ENCODE results near the gene OR8A1.
A peak's percentile ranks its signal among the peaks of the same experiment; 100 is the strongest.

OR8A1 gene

DNA sequence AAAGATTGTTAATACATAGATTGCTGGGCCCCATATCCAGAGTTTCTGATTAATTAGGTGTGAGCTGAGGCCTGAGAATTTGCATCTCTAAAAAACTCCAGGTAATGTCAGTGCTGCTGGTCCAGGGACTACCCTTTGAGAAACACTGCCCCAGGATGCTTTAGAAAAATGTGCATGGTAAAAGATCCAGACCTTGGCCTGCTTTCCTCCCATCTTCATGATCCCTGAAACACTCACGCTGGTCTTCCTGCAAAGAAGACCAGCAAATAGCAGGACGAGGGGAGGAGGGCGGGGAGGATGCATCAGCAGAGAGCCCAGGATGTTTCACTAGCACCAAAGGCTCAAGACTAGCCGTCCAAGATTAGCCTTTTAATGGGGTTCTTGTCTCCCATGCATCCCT, at the start of gene OR8A1:
Gene OR8A1 (plus strand): TSS at position 301 of the 400 bp plus-strand sequence. CDS start 123 bp downstream, outside the sequence.
- DNase-seq: no peak

DNA sequence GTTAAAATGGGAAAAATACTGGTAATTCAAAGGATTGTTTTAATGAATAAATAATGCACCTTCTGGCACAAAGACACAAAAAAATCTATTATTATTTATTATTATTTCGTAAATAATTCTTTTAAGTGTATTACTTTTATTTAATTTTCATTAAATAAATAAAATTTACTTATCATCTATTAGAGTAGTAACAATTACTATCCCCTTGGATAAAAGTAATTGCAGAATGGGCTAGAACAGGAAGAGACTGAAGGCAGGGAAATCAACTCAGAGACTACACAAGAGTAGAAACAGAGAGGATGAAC, 49.3 kb upstream of the OR8A1 start:
- DNase-seq: no peak

DNA sequence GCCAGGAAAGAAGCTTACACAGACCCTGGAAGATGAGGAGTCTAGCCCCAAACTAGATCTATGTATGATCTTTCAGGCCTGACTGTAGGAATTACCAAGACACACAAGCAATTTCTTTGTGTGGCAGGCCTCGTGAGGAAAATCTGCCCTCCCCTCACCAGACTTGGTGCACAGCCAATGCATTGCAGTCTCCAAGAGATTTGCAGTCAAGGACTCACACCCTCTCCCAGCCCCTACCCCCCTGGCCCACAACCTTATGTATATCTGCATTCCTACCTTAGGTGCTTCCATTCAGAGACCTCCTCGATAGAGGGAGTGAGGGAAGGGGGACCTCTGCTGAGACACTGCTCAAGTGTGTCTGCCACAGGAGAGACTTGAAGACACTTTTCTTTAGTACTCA, 36.2 kb upstream of the OR8A1 start:
- no peak for DNase-seq

DNA sequence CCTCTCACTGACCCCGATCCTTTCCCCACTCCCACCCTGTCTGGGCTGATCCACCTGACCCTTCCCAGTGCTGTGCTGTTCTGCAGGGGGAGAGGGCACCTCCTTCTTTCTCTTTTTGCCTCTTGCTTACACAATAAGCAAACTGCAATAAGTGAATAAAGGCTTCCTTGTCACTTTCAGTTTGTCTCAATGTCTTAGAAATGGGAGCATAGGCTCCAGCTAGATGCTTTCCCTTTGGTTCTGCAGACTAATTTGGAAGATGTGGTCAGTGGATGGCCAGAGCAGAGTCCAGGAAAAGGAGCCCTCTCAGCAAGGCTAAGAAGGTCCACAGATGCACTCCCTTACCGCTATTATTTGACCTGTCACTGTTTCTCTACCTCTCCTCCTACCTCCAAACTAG, 35.7 kb upstream of the OR8A1 start:
- DNase-seq: no peak

DNA sequence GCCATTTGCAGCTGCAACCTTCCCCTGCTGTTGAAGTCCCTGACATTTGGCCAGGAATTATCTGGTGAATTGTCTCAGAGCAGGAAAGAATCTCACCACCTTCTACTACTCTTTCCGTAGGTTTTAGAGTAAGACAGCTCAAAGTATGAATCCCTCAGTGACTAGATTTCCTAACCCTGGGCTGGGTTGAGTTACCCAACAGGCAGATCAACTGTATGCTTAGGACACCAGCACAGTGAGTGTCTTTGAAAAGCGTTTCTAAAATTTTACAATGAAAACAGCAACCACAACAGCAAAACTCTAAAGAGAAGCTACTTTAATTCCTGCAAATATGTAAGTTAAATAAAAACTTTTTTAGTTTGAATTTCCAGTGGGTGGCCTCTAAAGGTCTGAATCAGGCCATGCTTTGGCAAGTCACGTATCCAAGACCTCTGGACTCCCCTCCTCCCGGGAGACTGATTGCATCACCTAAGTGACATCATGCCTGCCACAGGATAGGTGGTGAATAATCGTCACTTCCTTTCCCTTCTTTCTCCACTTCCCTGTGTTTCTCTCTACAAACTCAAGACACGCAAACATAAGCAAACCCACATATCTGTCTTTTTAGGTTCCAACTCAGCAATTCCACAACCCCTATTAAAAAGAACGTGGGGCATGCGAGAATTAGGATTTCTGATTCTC, 34.1 kb upstream of the OR8A1 start:
- DNase-seq: no peak

DNA sequence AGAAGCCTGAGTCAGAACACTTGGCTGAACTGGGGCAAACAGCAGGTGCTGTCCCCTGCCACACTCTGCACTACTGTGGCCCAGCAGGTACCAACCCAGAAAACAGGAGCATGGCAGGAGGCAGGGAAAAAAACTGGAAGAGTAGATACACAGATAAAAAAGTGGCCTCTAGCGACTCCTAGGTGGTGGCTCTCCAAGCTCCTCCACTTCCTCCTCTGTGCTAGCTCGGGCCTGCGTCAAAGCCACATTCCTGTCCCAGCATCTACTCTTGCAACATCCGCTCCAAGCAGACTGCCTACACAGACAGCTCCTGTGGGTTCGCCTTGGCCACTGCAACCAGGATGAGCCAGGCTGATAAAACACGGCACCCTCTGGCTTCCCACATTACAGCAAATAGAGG, 33.3 kb upstream of the OR8A1 start:
- peak in 1 of 2 donors; percentile 18 for DNase-seq

DNA sequence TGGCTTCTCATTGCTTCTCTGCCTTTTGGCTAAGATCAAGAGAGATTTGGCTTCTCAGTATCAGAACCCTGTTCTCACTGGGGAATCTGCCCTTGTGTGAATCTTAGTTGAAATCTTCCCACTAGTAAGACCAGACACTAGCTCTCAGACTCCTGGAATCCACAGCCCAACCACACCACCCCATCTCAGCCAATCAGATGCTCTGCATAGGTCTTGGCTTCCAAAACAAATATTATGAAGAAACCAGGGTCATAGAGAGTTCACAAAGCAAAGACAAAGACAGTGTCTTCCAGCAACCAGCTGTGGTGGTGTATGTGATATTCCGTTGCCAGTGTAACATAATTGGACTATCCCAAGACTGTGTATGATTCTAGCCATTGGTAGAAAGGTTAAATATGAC, 31.8 kb upstream of the OR8A1 start:
- DNase-seq: no peak

DNA sequence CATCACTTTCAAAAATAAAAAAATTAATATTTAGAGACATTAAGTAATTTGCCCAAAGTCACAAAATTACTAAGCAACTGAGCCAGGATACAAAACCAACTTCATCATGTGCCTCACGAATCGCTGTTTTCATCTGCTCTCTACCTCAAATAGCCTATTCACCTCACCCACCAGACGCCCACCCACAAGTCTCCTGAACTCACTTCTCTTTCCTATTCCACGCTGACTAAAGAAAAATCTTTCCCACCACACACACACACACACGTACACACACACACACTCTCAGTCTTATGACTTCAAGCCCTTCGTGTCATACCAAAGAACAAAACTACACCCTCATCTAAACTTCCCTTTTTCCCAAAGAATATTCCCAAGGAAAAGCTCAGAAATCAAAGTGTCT, 28.6 kb upstream of the OR8A1 start:
- no peak for DNase-seq

DNA sequence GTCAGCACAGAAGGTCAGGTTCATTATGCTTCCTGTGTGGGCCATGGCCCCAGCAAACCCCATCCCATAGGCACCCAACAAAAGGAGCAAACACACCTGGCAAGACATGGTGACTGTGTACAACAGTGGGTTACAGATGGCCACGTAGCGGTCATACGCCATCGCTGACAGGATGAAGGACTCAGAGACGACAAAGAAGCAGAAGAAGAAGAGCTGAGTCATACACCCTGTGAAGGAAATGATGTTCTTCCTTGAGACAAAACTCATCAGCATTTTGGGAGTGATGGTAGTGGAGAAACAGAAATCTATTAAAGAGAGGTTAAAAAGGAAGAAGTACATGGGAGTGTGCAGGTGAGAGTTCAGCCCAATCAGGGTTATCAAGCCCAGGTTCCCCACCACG, 26.7 kb upstream of the OR8A1 start:
- DNase-seq: no peak

DNA sequence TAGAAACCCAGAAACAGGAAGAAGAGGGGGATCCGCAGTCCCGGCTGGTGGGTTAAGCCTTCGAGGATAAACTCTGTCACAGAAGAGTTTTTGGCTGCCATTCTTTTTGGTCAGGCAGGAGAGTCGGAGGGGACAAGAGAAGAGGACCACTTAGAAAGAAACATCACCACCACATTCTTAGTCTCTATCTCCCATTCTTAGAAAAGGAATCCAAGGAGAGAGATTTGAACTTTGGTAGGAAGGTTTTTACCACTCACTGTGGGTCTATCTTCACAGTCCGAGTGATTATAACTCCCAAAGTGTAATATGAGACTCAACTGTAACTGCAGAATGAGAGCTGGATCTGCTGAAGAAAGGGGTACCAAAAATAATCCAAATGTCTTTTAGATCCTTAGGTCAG, 26.2 kb upstream of the OR8A1 start, which contains the start of gene OR8B12:
Gene OR8B12 (minus strand): TSS at position 101 of the 400 bp plus-strand sequence. CDS start 0 bp downstream, at position 101.
- DNase-seq: no peak

DNA sequence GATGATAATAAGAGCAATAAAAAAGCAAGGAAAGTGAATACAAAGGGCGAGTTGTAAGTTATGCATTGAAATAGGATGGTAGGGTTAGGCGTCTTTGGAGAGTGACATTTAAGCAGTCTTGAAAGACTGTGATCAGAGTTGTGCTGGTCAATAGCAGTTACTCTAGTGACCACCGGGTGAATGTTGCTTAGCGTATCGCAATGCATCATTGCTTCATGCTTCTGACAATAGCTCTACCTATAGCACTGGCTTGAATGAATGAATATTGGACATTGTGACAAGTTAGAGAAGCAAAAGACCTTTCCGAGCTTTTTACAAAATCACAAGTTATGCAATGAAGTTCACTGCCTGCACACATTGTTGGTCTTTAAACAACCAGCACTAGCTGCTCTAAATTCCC, 18.6 kb upstream of the OR8A1 start:
- DNase-seq: no peak

DNA sequence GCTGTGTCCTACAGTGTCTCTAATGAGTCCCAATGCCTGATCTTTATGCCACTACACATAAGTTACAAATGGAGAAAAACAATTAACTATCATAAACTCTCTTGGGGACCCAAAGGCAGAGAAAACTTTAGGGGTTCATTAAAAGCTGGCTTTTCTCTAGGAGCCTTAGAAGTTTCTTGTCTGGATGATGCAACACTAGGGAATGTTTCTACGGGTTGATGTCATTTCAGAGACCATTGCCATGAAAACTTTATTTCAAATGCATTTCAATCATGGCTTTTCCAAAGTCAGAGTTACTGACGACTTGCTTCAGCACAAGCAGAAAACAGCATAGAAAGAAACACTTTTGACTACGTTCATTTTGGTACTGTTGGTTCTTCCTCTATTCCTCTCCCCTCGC, 17.8 kb upstream of the OR8A1 start:
- DNase-seq: no peak

DNA sequence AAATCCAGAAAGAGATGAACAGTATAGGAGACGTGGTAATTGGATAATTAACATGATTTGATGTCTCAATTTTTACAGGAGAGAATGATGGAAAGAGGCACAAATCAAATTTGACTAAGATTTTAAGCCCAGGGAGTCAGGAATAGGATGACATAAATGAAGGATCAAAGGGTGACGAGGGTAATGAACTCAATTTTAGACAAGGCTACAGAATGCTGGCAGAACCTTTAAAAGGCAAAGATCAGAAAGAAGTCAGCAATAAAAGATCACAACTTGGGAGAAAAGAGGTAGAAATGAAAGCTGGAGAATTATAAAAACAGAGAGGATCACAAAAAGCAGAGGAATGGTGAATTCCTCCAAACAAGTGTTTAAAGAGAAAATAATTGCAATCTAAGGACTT, 13.0 kb upstream of the OR8A1 start:
- no peak for DNase-seq

DNA sequence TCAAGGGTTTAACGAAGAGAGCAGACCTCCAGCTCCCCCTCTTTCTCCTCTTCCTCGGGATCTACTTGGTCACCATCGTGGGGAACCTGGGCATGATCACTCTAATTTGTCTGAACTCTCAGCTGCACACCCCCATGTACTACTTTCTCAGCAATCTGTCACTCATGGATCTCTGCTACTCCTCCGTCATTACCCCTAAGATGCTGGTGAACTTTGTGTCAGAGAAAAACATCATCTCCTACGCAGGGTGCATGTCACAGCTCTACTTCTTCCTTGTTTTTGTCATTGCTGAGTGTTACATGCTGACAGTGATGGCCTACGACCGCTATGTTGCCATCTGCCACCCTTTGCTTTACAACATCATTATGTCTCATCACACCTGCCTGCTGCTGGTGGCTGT, 363 bp downstream of the OR8A1 start:
- DNase-seq: no peak

DNA sequence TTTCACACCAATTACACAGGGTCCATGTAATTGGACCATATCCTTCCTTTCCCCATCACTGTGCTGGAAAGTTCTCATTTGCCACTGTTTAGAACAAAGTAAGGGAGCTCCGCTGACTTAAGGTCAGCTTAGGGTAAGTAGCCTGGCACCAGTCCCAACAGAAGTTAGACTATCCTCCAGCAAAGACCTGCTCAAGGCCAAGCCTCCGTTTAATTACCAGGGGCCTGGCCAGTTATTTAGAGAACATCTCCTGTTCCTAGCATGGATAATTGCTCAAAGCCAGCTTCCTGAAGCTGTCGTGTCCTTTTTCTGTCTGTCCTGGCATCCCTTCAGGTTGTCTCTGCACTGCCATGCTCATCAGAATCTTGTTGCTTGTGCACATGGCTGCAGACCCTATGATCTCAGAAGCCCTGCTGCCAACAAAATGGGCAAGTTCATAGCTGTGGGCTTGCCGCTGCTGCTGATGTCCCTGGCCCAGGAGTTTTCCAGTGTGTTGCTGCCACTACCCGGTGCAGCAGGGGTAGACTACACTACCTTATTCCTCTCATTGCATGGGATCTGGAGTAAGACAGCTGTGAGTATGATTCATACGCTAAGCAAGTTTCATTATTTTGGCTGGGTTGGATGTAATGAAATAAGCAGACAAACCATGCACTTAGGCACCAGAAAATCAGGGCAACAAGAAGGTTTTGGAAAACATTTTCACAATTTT, 8.1 kb downstream of the OR8A1 start:
- DNase-seq: no peak

DNA sequence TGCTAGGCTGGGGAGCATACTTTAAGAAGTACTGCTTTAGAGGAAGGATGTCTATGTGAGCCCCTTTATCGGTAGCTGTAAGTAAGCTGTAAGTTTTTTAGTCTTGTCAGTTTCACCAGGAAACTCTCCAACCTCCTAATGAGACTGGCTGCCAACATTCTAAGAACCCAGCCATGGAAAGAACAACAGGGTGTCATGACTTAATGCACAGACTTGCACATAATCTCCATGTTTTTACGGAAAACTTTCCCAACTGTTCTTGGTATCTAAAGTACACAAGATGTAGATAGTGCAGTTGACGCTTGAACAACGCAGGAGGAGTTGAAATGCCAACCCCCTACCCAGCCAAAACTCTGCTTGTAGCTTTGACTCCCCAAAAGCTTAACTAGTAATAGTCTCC, 9.0 kb downstream of the OR8A1 start:
- DNase-seq: no peak

DNA sequence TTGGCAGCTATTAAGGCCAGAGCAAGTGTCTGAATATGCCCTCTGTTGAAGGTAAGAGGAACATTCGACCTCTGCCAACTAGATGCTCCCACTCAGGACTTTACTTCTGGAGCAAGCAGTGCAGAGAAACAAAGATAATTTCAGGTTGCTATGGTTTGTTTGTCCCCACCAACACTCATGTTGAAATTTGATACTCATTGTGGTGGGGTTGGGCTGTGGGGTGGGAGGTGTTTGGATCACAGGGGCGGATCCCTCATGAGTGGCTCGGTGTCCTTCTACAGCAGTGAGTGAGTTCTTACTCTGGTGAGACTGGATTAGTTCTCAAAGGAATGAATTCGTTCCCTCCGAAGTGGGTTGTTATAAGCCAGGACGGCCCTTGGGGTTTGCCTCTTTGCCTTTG, 12.0 kb downstream of the OR8A1 start:
- DNase-seq: no peak

DNA sequence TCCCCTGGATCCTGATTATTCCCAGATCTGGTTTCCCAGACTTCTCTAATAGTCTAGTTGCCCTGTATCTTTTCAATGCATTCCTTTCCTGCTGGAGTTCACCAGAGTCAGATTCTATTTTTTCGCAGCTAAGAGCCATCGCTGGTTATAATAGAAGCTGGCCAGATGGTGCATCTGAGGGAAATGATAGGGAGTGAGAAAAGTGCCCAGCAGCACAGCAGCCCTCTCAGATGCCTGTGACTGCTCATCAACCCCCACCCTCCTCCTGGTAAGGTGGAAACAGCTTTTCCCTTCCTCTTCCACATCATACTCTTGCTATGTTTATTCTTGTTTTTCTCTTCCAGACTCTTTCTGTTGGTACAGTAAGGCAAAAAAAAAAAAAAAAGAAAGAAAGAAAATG, 12.8 kb downstream of the OR8A1 start:
- no peak for DNase-seq

DNA sequence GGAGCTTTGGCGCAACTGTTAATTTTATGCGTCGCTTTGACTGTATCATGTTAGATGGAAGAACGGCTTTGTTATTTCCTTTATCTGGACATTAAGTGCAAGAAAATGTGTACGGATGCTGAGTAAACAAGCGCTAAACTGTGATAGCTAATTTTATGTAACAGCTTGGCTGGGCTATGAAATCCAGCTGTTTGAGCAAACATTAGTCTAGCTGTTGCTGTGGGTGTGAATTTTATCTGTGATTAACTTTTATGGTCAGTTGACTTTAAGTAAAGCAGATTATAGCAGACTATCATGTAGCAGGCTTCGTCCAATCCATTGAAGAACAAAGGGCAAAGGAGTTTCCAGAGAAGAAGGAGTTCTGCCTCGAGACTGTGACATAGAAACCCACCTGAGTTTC, 14.0 kb downstream of the OR8A1 start:
- DNase-seq: no peak

DNA sequence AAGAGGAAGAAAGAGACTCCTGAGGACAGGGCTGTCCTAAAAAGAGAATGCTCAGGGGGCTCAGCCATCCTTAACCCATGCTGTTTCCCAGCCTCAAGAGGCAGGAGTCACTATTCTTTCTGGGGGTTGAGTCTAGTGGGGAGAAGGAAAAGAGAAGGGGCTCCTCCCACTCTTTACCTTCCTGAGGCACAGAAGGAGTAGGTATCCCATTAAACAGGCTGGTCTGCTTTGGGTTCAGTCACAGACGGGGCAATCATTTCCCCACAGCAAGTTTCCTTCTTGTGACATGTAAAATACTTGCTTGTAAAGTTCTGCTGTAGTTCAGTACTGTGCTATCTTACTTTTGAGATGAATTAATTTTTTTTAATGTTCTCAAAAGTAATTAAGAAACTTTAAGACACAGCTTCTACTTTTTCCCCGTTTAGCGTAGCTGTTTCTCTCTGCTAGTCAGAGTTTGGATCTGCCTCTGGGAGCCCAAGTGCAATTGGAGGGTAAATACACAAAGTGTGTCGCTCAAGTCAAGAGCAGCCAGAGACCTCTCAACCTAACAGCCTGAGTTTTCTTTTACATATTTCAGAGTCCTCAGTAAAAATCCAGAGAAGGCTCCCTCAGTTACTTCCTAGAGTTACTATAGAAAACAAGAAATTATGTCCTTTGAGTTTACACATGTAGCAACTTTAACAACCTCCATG, 15.0 kb downstream of the OR8A1 start:
- DNase-seq: no peak

DNA sequence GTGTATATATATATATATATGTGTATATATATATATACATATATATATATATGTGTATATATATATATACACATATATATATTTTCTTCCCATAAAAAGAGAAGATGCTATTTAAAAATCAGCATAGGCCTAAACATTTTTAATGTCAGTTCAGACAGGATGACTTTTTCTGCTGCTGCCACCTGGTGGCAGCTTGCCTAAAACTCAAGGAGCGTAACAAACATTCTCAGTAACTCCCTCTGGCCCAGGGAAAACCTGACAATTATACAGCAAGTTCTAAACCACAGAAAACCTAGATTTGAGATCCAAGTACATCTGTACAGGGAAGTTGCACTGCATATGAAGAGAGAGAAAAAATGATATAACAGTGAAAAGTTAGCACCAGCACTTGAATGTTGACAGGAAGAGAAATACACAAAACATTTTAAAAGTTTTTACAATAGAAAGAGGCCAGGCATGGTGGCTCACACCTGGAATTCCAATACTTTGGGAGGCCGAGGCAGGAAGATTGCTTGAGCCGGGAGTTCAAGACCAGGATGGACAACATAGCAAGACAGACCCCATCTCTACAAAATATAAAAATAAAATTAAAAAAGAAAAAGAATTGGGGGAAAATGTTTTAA, 16.6 kb downstream of the OR8A1 start:
- DNase-seq: peak; percentile 14 to 24

DNA sequence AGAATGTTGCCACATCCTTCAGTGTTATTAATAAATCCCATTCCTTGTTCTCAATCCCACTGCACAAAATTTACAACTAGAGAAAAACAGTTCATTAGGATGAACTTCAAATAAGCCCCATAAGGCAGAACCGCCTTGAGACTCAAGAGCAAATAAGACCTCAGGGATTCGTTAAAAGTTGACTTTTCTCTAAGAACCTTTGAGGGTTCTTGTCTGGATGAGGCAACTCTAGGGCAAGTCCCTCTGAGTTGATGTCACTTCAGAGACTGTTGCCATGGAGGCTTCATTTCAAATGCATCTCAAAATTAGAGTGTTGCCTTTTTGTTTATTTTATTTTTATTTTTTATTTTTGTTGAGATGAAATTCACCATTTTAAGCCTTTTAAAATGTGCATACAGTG, 21.6 kb downstream of the OR8A1 start:
- no peak for DNase-seq

DNA sequence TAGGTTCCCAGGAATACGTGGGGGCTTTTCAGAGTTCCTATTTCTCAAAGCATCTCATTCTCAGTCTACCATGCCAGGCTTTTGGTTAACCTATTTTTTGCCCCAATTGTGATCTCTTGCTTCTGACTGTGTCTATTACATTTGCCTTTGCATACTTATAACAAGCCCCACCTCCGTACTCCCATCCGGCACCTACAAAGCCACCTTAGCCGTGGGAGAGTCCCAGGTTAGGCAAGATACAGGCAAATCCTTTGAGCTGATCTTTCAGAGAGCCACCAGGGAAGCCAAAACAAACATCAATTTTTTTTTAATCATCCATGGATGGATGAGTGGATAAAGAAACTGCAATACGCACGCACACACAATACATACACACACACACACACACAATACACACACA, 22.8 kb downstream of the OR8A1 start:
- no peak for DNase-seq

DNA sequence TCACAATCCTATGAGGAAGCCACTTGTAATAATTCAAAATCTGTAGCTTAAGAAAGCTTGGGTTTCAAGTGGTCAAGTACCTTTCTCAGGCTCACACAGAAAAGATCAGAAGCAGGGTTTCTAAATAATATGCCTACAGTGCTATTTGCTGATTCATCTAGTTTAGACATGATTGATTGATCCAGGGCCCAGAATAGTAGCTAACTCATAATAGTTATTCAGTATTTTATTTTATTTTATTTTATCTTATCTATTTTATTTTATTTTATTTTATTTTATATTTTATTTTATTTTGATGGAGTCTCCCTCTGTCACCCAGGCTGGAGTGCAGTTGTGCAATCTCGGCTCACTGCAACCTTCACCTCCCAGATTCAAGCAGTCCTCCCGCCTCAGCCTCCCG, 25.5 kb downstream of the OR8A1 start:
- no peak for DNase-seq
